ENCODE measurements around the gene TMEM218. TPM values are rescaled to one million over a fixed set of nuclear protein-coding genes. Genes with fewer than 3 reads are reported as not detected.

Gene TMEM218
- total and polyA plus RNA-seq, 3 donors from 2014 or later = 15.1 to 17.7 (median 17.2) TPM

GRCh38 chr11:125155767-125156166 lies 44.3 kb upstream of the TMEM218 start:
- Histone ChIP-seq H3K4me1 (no peaks in the 10 kb centered on the region), H3K27me3 (no peaks in the 10 kb centered on the region), H3K27ac (no peak overlapping the region), H3K9me3 (no peaks in the 10 kb centered on the region), H3K36me3 (ENCODE audit: low read depth, missing control alignments) (no peaks in the 10 kb centered on the region), H3K4me3 (no peak overlapping the region)
- TF ChIP-seq POLR2A (IDR thresholded peaks at IDR 0.05) (no peak), CTCF (IDR thresholded peaks at IDR 0.05) (no peak)
- DNase-seq = no peak
- intact Hi-C loops (cut with DNase I; ENCODE audit: low total_unique reads) = no loop called here
- WGBS, 2 donors = 87 to 93% methylated on average over 4 of the region's 4 CpGs

- intact Hi-C loops (cut with DNase I; ENCODE audit: low total_unique reads) = no loop called here
- TF ChIP-seq POLR2A (IDR thresholded peaks at IDR 0.05) (no peak), CTCF (IDR thresholded peaks at IDR 0.05) (no peak)
- H3K4me3 ChIP-seq = no peak overlapping the region
- H3K27ac ChIP-seq = no peak overlapping the region
- H3K27me3 ChIP-seq = no peaks in the 10 kb centered on the region
- no peaks in the 10 kb centered on the region for H3K4me1 ChIP-seq
- H3K9me3 ChIP-seq = no peaks in the 10 kb centered on the region
- 92 to 94% methylated on average over 5 to 6 of the region's 6 CpGs for WGBS, 2 donors
- no peak for DNase-seq
- no peaks in the 10 kb centered on the region for H3K36me3 ChIP-seq (ENCODE audit: low read depth, missing control alignments)
Observed at GRCh38 chr11:125155100-125155444, 43.6 kb upstream of the TMEM218 start.

GRCh38 chr11:125154378-125155099 lies 43.1 kb upstream of the TMEM218 start:
- no peak for DNase-seq

GRCh38 chr11:125153837-125154236 lies 42.4 kb upstream of the TMEM218 start:
- no peaks in the 10 kb centered on the region for H3K36me3 ChIP-seq (ENCODE audit: low read depth, missing control alignments)
- H3K9me3 ChIP-seq = no peaks in the 10 kb centered on the region
- no peak overlapping the region for H3K4me3 ChIP-seq
- intact Hi-C loops (cut with DNase I; ENCODE audit: low total_unique reads) = no loop called here
- no peak overlapping the region for H3K27ac ChIP-seq
- no peaks in the 10 kb centered on the region for H3K27me3 ChIP-seq
- 88 to 90% methylated on average over 2 of the region's 2 CpGs for WGBS, 2 donors
- no peak for DNase-seq
- TF ChIP-seq POLR2A (IDR thresholded peaks at IDR 0.05) = no peak
- no peak for TF ChIP-seq CTCF (IDR thresholded peaks at IDR 0.05)
- no peaks in the 10 kb centered on the region for H3K4me1 ChIP-seq

More at GRCh38 chr11:125154378-125155099, 43.1 kb upstream of the TMEM218 start:
- H3K4me3 ChIP-seq = no peak overlapping the region
- intact Hi-C loops (cut with DNase I; ENCODE audit: low total_unique reads) = no loop called here
- no peaks in the 10 kb centered on the region for H3K4me1 ChIP-seq
- WGBS, 2 donors = 84 to 87% methylated on average over 7 of the region's 7 CpGs
- H3K9me3 ChIP-seq = no peaks in the 10 kb centered on the region
- TF ChIP-seq CTCF (IDR thresholded peaks at IDR 0.05) (no peak), POLR2A (IDR thresholded peaks at IDR 0.05) (no peak)
- no peak overlapping the region for H3K27ac ChIP-seq
- H3K27me3 ChIP-seq = no peaks in the 10 kb centered on the region
- H3K36me3 ChIP-seq (ENCODE audit: low read depth, missing control alignments) = no peaks in the 10 kb centered on the region

GRCh38 chr11:125148743-125149142 lies 37.3 kb upstream of the TMEM218 start:
- H3K4me3 ChIP-seq = no peak overlapping the region
- intact Hi-C loops (cut with DNase I; ENCODE audit: low total_unique reads) = no loop called here
- 81 to 93% methylated on average over 5 of the region's 5 CpGs for WGBS, 2 donors
- H3K4me1 ChIP-seq = no peaks in the 10 kb centered on the region
- no peak overlapping the region for H3K27ac ChIP-seq
- no peak for DNase-seq
- no peaks in the 10 kb centered on the region for H3K27me3 ChIP-seq
- no peaks in the 10 kb centered on the region for H3K36me3 ChIP-seq (ENCODE audit: low read depth, missing control alignments)
- TF ChIP-seq POLR2A (IDR thresholded peaks at IDR 0.05) = no peak
- no peak for TF ChIP-seq CTCF (IDR thresholded peaks at IDR 0.05)
- H3K9me3 ChIP-seq = no peaks in the 10 kb centered on the region
